HL-60/S4 treated with phorbol 12-myristate 13-acetate at 8.2 ng/mL for 4 days and 3 days (cell line): ENCODE data around the gene DDX49.

Experiments used
- in situ Hi-C: fragments of 300-500 bp; cut with MboI; formaldehyde crosslinking; loops from 2 replicates; pipeline ENCODE4 v1.15.0; 2022; ENCODE audit warnings: low sequenced_read_pairs

DDX49 gene

GRCh38 chr19:18967358-18968146 is 48.0 kb downstream of the DDX49 start:
- in situ Hi-C loops, result no loop called here

DNA sequence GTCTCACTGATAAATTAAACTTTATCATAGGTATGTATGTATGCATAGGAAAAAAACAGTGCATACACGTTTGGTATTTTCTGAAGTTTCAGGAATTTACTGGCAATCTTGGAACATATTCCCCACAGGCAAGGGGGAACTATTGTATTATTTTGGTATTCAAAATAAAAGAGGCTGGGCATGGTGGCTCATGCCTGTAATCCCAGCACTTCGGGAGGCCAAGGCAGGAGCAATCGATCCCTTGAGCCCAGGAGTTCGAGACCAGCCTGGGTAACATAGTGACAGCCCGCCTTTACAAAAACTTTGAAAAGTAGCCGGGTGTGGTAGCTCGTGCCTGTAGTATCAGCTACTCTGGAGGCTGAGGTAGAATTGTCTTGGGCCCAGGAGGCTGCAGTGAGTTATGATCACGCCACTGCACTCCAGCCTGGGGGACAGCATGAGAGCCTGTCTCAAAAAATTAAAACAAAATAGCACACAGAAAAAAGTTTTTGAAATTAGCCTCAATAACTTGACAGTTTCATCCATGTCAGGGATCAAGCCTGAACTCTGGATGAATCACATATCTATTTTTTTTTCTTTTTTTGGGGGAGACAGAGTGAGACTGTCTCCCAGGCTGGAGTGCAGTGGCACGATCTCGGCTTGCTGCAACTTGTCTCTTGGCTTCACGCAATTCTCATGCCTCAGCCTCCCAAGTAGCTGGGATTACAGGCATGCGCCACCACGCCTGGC is 50.6 kb downstream of the DDX49 start:
- in situ Hi-C loops, result no loop called here

DNA sequence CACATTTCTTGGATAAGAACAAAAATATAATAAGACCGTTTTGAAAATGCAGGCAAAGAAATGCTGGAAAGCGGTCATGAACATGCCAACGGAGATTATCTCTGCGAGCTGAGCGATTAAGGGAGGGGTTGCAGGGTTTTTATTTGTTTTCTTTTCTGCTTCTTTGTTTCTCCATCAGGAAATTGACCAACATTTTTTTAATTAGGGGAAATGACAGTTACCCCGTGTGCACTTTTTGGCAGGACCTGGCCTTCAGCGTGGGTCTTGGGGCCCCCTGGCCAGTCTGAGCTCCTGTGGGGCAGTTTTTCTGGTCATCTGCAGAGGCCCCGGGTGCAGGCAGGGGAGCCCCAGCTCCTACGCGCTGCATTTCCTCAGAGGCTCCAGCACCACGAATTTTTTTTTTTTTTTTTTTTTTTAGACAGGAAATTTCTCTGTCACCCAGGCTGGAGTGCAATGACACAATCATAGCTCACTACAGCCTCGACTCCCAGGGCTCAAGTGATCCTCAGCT is 52.8 kb downstream of the DDX49 start:
- in situ Hi-C loops, result no loop called here

- in situ Hi-C loops, result no loop called here
These were observed 53.3 kb downstream of the DDX49 start for GRCh38 chr19:18972851-18973250.

- in situ Hi-C loops, result no loop called here
These were observed 55.5 kb downstream of the DDX49 start for GRCh38 chr19:18975011-18975410.

- in situ Hi-C loops, result no loop called here
These were observed 56.4 kb downstream of the DDX49 start for GRCh38 chr19:18975869-18976268.
